NCI-H460 (cell line): Measurements from ENCODE around the gene POLD1. TPM values are rescaled to one million over a fixed set of nuclear protein-coding genes. Genes with fewer than 3 reads are reported as not detected.
"Not testable (repeated sequence)": the region's sequence is repeated elsewhere in the genome, so short reads cannot be mapped to it uniquely, and the experiment has no call there.

ENCODE experiments used
- DNase-seq: peaks from one replicate; pipeline ENCODE4 v3.0.0-alpha.2; 2016; ENCODE audit warnings: low read depth; ENCODE audit errors: extremely low read depth
- total RNA-seq: library from RNA; depleted of rRNA; stranded (reverse); fragments of >200 nt; shearing (Covaris generic); gene quantifications from 2 replicates; pipeline ENCODE4 v1.2.3, GENCODE V29; 2014

Gene POLD1
- total RNA-seq, 1 experiment from 2014 or later = 20.9 TPM

DNA sequence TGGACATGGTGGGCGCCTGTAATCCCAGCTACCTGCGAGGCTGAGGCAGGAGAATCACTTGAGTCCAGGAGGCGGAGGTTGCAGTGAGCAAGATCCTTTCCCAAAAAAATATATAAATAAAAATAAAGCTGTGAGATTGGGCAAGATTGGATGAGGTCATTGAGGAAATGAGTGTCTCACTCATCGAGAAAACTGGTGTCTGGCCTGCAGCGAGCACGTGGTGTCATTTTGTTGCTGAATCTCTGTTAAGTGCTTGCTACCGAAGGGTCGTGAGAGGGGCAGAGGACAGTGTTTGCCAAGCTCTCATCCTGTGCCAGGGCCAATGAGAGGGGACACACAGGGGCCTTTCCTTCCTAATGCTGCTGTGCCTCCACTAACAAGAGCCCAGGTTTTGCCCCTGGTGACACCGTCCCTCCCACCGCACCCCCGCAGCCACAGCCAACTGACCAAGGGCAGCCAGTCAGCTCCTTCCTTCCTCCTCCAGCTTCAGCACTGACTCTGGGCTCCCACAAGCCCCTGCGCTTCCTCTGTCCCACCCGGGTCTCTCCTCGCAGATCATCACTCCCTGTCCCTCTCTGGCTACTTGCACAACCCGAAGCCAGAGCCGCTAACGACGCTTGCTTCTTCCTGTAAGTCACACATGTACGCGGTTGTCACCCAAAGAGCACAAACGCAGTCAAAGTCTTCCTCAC, 3.2 kb downstream of the POLD1 start:
- DNase-seq = no peak

DNA sequence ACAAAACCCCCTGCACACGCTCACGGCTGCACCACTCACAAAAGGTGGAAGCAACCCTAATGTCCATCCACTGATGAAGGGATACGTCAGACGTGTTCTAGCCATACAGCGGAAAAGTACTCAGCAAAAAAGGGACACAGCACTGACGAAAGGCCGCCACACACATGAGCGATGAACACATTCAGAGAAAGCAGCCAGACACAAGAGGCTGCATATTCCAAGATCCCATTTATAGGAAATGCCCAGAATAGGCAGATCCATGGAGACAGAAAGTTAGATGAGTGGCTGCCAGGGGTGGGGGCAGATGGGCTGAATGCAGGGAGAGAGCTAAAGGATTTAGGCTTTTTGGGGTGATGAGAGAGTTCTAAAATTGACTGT, 3.7 kb downstream of the POLD1 start:
- no peak for DNase-seq

DNA sequence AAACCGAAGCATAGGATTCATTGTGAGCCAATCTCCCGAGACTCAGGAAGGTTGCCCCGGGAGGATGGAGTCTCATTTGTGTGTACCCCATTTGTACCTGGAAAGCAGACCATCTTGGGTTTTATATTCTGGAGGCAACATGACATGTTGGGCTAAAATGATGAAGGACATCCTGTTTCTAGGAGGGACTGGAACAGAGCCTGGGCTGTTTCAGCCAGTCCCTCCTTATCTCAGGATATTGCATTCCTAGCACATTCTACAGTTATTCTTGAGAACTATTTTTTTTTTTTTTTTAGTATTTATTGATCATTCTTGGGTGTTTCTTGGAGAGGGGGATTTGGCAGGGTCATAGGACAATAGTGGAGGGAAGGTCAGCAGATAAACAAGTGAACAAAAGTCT, 6.1 kb downstream of the POLD1 start:
- not testable (repeated sequence) for DNase-seq

DNA sequence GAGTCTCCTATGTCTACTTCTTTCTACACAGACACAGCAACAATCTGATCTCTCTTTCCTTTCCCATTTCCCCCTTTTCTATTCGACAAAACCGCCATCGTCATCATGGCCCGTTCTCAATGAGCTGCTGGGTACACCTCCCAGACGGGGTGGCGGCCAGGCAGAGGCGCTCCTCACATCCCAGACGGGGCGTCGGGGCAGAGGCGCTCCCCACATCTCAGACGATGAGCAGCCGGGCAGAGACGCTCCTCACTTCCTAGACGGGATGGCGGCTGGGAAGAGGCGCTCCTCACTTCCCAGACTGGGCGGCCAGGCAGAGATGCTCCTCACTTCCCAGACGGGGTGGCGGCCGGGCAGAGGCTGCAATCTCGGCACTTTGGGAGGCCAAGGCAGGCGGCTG, 6.8 kb downstream of the POLD1 start:
- not testable (repeated sequence) for DNase-seq

DNA sequence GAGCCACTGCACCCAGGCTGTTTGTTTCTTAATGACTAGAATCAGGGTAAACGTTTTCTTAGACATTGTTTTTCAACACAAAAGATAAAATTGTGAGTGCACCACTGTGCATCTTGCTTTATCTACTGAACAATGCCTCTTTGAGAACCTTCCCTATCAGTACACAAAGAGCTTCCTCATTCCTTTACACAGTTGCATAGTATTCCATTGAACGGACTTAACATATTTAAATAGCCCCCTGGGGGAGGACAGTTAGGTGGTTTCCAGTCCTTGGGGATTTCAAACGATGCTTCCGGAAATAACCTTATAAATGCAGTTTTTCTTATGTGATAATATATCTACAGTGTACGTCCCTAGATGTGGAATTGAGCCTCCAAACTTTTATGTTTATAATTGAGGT, 8.6 kb downstream of the POLD1 start:
- DNase-seq = no peak

DNA sequence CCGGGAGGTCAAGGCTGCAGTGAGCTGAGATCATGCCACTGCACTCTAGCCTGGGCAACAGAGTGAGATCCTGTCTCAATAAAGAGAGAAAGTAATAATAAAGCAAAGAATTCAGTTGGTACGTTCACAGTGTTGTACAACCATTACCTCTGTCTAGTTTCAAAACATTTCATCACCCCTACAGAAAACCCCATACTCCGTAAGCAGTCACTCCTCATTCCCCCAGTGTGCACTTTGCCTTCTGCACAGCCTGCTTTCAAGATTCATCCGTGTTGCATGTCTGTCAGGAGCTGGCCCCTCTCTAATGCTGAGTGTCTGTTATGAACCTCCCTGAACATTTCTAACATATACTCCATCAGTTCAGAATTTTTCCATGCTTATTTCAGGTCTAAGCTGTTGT, 9.4 kb downstream of the POLD1 start:
- DNase-seq = no peak

DNA sequence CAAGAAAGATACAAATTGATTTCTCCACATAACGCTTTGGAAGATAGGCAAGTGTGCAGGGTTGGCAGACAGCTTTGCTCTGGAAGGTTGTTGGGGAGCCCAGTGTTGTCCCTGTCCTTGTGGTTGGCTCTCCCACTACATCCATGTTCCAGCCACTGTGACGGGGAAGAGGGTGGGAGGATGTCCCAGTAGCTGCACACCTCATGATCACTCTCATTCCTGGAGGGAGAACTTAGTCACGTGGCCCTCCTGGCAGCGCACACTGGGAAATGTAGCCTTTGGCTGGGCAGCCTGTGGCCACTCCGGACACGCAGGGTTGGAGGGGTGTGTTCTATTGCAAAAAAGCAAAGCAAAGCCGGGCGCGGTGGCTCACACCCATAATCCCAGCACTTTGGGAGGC, 9.9 kb downstream of the POLD1 start:
- no peak for DNase-seq

DNA sequence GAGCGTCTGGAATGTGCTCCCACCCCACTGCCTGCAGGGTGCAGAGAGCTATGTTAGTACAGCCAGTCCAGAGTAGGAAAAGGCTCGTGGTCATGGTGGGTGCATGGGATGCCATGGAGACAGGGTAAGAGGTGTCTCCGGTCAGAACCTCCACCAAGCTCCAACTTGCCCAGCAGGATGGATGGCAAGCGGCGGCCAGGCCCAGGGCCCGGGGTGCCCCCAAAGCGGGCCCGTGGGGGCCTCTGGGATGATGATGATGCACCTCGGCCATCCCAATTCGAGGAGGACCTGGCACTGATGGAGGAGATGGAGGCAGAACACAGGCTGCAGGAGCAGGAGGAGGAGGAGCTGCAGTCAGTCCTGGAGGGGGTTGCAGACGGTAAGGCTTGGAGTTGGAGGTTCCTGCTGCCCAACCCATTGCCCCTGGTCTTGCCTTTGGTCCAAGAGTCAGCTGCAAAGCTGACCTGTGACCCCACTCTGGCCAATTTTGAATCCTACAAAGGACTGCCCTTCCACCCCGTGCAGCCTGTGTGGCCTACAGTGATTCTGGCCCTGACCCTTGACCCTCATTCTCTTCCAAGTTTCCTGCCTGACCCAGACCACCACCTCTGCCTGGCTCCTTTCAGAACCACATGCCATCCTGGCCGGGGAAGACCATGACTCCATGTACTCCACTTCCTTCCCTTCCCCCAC, 14.7 kb downstream of the POLD1 start:
- DNase-seq = no peak

DNA sequence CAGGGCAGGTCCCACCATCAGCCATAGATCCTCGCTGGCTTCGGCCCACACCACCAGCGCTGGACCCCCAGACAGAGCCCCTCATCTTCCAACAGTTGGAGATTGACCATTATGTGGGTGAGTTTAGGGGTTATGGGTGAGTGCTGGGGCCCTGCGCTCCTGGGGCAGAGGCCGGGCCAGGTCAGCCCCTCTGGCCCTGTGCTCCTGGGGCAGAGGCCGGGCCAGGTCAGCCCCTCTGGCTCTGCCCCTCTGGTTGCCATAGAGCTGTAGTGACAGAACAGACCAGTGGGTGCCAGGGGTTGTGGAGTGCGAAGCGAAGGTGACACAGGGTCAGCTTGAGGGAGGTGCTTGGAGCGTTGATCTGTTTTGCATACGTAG, 15.2 kb downstream of the POLD1 start:
- DNase-seq = no peak

DNA sequence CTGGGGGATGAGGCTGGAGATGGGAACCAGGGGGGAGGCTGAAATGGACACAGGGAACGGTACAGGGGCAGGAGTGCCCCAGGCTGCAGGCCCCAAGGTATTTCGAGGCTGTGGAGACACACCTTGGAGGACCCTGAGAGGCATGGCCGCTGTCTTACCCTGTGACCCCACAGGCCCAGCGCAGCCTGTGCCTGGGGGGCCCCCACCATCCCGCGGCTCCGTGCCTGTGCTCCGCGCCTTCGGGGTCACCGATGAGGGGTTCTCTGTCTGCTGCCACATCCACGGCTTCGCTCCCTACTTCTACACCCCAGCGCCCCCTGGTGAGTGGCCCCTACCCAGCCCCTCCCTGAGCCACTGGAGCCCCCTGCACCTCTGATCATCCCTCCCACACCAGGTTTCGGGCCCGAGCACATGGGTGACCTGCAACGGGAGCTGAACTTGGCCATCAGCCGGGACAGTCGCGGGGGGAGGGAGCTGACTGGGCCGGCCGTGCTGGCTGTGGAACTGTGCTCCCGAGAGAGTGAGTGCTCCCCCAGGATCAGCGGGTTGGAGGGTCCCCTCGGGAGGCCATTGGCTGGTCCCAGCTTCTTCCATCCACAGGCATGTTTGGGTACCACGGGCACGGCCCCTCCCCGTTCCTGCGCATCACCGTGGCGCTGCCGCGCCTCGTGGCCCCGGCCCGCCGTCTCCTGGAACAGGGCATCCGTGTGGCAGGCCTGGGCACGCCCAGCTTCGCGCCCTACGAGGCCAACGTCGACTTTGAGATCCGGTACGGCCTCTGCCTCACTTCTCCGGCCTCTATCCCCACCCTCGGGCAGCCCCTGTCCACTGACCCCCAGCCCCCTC, 17.7 kb downstream of the POLD1 start:
- no peak for DNase-seq

DNA sequence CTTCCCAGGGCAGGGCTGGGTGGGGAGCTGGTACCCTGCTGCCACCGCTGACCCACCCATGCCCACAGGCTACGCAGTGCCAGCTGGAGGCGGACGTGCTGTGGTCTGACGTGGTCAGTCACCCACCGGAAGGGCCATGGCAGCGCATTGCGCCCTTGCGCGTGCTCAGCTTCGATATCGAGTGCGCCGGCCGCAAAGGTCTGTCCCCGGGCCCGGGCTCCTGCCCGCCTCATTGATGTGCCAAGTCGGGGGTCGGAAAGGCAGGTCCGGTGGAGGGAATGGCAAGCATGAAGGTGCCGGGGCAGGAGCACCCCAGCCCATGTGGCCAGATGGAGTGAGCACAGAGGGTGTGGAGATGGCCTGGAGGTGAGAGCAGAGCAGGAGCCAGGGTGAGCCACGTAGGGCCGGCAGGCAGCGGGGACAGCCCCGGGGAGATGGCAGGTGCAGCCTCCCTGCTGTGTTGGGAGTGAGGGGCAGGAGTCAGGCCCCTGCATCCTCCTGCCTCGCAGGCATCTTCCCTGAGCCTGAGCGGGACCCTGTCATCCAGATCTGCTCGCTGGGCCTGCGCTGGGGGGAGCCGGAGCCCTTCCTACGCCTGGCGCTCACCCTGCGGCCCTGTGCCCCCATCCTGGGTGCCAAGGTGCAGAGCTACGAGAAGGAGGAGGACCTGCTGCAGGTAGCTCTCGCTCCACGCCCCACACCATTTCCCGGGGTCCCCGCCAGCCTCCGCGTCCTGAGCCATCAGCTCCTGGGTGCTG, 18.6 kb downstream of the POLD1 start:
- no peak for DNase-seq

DNA sequence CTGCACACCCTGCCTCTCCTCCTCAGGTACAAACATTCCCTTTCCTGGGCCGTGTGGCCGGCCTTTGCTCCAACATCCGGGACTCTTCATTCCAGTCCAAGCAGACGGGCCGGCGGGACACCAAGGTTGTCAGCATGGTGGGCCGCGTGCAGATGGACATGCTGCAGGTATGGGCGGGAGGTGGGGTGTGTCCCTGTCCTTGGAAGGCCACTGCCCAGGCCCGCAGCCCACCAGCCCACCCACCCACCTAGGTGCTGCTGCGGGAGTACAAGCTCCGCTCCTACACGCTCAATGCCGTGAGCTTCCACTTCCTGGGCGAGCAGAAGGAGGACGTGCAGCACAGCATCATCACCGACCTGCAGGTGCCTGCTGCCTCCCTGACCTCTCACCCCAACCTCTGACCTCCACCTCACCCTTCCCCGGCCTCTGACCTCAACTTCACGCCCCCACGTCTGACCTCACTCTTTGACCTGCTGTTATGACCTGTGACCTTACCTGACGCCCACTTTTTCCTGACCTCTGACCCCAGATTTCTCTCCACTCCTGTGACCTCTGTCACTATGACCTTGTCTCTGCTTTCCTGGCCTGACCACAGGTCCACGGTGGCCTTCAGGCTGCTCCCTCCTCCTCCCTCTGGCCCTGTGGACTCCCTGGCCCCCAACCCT, 22.1 kb downstream of the POLD1 start:
- no peak for DNase-seq

DNA sequence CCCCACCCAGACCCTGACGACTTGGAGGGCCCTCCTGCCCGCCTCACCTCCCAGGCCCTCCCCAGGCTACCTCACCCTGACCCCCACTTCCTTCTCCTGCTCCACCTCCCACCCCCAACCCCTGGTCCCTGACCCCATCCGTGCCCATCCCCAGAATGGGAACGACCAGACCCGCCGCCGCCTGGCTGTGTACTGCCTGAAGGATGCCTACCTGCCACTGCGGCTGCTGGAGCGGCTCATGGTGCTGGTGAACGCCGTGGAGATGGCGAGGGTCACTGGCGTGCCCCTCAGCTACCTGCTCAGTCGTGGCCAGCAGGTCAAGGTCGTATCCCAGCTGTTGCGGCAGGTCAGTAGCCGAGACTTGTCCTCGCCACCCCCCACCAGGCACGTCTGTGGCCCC, 22.7 kb downstream of the POLD1 start:
- no peak for DNase-seq

DNA sequence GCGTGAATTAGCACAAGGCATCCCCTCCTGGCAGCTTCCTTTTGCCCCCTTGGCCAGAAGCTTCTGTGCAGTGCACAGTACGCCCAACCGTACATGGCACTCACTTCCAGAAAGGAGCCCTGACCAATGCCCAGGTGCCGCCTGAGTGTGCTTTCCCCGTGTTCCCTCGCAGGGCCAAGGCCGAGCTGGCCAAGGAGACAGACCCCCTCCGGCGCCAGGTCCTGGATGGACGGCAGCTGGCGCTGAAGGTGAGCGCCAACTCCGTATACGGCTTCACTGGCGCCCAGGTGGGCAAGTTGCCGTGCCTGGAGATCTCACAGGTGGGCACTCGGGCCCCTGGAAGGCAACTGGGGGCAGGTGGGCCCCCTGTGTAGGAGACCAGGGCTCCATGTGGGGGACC, 25.2 kb downstream of the POLD1 start:
- no peak for DNase-seq

DNA sequence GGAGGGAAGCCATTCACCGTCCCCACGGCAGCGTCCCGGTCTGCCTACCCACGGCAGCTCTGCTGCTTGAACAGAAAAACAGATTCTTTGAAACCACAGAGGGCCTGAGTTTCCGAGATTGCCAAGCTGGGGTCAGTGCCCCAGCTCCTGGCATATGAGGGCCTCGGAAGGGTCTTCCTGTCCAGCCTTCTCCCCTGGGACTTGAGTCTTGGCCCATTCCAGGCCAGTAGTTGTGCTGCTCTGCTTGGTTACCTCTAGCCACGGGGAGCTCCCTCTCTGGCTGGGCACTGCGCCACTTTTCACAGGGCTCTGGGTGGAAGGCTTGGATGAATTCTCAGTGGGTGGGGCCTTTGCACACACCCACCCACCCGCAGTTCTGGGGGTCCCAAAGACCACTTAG, 26.0 kb downstream of the POLD1 start:
- no peak for DNase-seq

DNA sequence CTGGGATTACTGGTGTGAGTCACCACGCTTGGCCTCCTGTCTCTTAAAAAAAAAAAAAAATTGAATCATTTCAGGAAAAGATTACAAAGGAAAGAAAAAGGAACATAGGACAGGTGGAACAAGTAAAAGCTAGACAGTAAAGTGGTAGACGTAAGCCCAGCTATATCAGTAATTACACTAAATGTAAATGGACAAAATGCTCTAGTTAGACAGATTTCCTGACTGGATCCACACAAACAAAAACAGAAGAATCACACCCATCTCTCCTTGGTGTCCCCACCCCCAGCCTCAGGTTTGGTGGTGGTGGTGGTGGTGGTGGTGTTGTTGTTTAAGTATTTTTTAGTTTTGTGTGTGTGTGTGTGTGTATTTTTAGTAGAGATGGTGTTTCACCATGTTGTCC, 28.3 kb downstream of the POLD1 start:
- no peak for DNase-seq

DNA sequence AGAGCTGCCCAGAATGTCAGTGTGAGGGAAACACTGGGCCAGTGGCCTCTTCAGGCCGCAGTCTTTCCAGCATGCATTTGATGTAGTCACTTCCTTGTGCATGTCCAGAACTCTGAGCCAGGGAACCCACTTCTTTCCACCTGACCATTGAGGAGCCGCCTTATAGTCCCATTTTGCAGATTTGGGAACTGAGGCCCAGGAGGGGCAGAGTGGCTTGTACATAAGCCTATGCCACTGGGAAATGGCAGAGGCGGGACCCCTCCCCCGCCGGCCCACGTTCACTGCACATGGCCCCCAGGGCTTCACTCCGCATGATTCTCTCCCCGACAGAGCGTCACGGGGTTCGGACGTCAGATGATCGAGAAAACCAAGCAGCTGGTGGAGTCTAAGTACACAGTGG, 28.9 kb downstream of the POLD1 start:
- no peak for DNase-seq

DNA sequence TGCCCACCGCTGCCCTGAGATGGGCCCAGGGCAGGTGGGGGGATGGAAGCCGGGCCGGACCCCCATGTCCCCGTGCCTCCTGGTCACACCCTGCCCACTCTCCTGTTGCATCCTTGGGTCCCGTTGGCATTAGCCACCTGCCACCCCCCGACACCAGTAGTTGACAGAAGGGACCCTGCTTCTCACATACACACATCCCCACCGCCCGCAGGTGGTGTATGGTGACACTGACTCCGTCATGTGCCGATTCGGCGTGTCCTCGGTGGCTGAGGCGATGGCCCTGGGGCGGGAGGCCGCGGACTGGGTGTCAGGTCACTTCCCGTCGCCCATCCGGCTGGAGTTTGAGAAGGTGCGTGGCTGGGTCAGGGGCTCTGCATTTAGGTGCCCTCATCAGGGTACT, 29.4 kb downstream of the POLD1 start:
- DNase-seq = no peak

DNA sequence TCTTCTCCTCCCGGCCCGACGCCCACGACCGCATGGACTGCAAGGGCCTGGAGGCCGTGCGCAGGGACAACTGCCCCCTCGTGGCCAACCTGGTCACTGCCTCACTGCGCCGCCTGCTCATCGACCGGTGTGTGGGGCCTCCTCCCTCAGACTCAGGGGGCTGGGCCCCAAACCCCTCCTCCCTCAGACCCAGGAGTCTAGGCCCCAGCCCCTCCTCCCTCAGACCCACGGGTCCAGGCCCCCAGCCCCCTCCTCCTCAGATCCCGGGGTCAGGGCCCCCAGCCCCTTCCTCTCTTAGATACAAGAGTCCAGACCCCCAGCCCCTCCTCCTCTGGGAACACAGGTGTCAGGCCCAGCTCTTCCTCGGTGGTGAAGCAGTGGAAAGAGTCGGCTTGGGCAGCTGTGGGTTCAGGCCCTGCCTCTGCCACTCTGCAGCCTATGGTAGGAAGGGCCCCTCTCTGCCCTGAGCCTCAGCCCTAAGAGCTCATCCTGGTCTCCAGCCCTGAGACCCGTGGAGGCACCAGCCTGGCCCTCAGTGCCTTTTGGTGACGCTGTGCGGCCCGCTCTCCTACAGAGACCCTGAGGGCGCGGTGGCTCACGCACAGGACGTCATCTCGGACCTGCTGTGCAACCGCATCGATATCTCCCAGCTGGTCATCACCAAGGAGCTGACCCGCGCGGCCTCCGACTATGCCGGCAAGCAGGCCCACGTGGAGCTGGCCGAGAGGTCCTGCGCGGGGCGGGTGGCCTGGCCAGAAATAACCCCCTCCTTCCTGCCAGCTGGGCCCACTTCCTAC, 30.9 kb downstream of the POLD1 start:
- DNase-seq = peak; percentile 38

DNA sequence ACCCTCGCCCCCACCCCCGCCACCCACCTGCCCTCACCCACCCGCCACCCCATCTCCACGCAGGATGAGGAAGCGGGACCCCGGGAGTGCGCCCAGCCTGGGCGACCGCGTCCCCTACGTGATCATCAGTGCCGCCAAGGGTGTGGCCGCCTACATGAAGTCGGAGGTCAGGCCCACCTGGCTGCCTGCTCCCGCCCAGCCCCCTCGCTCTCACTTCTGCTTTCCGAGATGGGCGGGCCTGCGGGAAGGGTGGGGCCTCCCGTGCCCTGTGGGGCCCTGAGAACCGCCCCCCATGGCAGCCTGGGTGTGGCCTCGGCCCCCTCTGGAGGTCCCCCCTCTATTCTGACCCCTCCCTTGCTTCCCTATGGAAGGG, 31.5 kb downstream of the POLD1 start:
- DNase-seq = no peak
